Neural progenitor cell (in vitro differentiated cells): ENCODE measurements around the gene DUSP11. TPM values are rescaled to one million over a fixed set of nuclear protein-coding genes. Genes with fewer than 3 reads are reported as not detected.

Experiments used
- DNase-seq: peaks from one replicate; pipeline ENCODE4 v3.0.0-alpha.2; 2016; ENCODE audit warnings: low spot score
- H2AFZ ChIP-seq: fragments of 200-600 bp; sonication (generic); replicated peaks from 2 replicates; pipeline ENCODE4 v1.6.1; 2016; ENCODE audit warnings: antibody characterized with exemption
- H3F3A ChIP-seq: fragments of 200-600 bp; sonication (generic); 2 replicates; pipeline ENCODE4 v1.6.1; 2016; ENCODE audit warnings: antibody characterized with exemption, low read depth
- H3K27ac ChIP-seq: fragments of 200-600 bp; sonication (generic); 2 replicates; pipeline ENCODE4 v1.5.1; 2016; ENCODE audit warnings: mild to moderate bottlenecking
- H3K27me3 ChIP-seq: fragments of 200-600 bp; sonication (generic); 2 replicates; pipeline ENCODE4 v1.6.1; 2016; ENCODE audit warnings: mild to moderate bottlenecking, moderate library complexity
- H3K36me3 ChIP-seq: fragments of 200-600 bp; sonication (generic); 2 replicates; pipeline ENCODE4 v1.5.1; 2016
- H3K4me1 ChIP-seq: fragments of 200-600 bp; sonication (generic); 2 replicates; pipeline ENCODE4 v1.6.1; 2016; ENCODE audit warnings: mixed run types
- H3K4me2 ChIP-seq: fragments of 200-600 bp; sonication (generic); 2 replicates; pipeline ENCODE4 v1.6.1; 2016
- H3K4me3 ChIP-seq: fragments of 200-600 bp; sonication (generic); 2 replicates; pipeline ENCODE4 v1.5.1; 2016
- H3K79me2 ChIP-seq: fragments of 200-600 bp; sonication (generic); 2 replicates; pipeline ENCODE4 v1.6.1; 2016; ENCODE audit warnings: low read depth
- H3K9ac ChIP-seq: fragments of 200-600 bp; sonication (generic); 2 replicates; pipeline ENCODE4 v1.6.1; 2016
- H3K9me3 ChIP-seq: fragments of 200-600 bp; sonication (generic); 2 replicates; pipeline ENCODE4 v1.5.1; 2016; ENCODE audit warnings: low read depth
- H4K20me1 ChIP-seq: fragments of 200-600 bp; sonication (generic); 2 replicates; pipeline ENCODE4 v1.6.1; 2016; ENCODE audit warnings: low read depth
- H3K27ac Mint-ChIP-seq: 3 replicates; pipeline ENCODE4 v1.8.0; 2021; ENCODE audit warnings: mixed read lengths
- H3K27me3 Mint-ChIP-seq: 2 replicates; pipeline ENCODE4 v1.8.0; 2022; ENCODE audit warnings: low read depth, mild to moderate bottlenecking, inconsistent platforms, moderate library complexity, mixed read lengths; ENCODE audit not compliant: insufficient read depth
- H3K36me3 Mint-ChIP-seq: 3 replicates; pipeline ENCODE4 v1.8.0; 2021; ENCODE audit warnings: mixed read lengths
- H3K4me1 Mint-ChIP-seq: 3 replicates; pipeline ENCODE4 v1.8.0; 2021; ENCODE audit warnings: mixed read lengths
- H3K4me3 Mint-ChIP-seq: 3 replicates; pipeline ENCODE4 v1.8.0; 2021; ENCODE audit warnings: mild to moderate bottlenecking, moderate library complexity, mixed read lengths
- H3K9me3 Mint-ChIP-seq: 3 replicates; pipeline ENCODE4 v1.8.0; 2020; ENCODE audit warnings: mixed read lengths
- CTCF ChIP-seq: fragments of 200-600 bp; sonication (generic); IDR thresholded peaks from 2 replicates; pipeline ENCODE4 v1.5.1; 2017; ENCODE audit warnings: antibody characterized with exemption, mild to moderate bottlenecking
- EZH2 ChIP-seq: fragments of 200-600 bp; sonication (generic); IDR thresholded peaks from 2 replicates; pipeline ENCODE4 v1.6.1; 2017; ENCODE audit warnings: antibody characterized with exemption, mild to moderate bottlenecking, moderate library complexity
- EZH2phosphoT487 ChIP-seq: fragments of 200-600 bp; sonication (generic); IDR thresholded peaks from 2 replicates; pipeline ENCODE4 v1.6.1; 2017; ENCODE audit warnings: antibody characterized with exemption
- total RNA-seq: library from RNA; depleted of rRNA; stranded (reverse); fragments of >200 nt; gene quantifications from 2 replicates; pipeline ENCODE4 v1.2.3, GENCODE V29; 2015; ENCODE audit warnings: low replicate concordance

Gene DUSP11
- total RNA-seq, 1 donor from 2014 or later = 43.5 TPM

GRCh38 chr2:73822276-73822675, 42.4 kb upstream of the DUSP11 start:
- Mint-ChIP-seq H3K27ac (no peak overlapping the region), H3K27me3 (no peaks in the 10 kb centered on the region), H3K36me3 (no peaks in the 10 kb centered on the region), H3K9me3 (no peaks in the 10 kb centered on the region), H3K4me1 (no peaks in the 10 kb centered on the region), H3K4me3 (no peak overlapping the region)
- H4K20me1 ChIP-seq = no peaks in the 10 kb centered on the region
- H3K4me1 ChIP-seq = no peaks in the 10 kb centered on the region
- no peak overlapping the region for H3K9ac ChIP-seq
- no peak for TF ChIP-seq CTCF
- TF ChIP-seq EZH2 = no peak
- no peak for TF ChIP-seq EZH2phosphoT487
- H3K79me2 ChIP-seq = no peaks in the 10 kb centered on the region
- H3K27me3 ChIP-seq = peaks cover 30% of the 10 kb centered on the region
- no peak for DNase-seq
- H3F3A ChIP-seq = no peaks in the 10 kb centered on the region
- no peaks in the 10 kb centered on the region for H3K9me3 ChIP-seq
- H3K36me3 ChIP-seq = no peaks in the 10 kb centered on the region
- no peak overlapping the region for H2AFZ ChIP-seq
- H3K4me3 ChIP-seq = no peak overlapping the region
- no peak overlapping the region for H3K27ac ChIP-seq
- no peak overlapping the region for H3K4me2 ChIP-seq

- H3F3A ChIP-seq = no peaks in the 10 kb centered on the region
- no peaks in the 10 kb centered on the region for H4K20me1 ChIP-seq
- Mint-ChIP-seq H3K4me1 (no peaks in the 10 kb centered on the region), H3K27ac (no peak overlapping the region), H3K36me3 (no peaks in the 10 kb centered on the region), H3K27me3 (peaks cover 2% of the 10 kb centered on the region), H3K4me3 (no peak overlapping the region), H3K9me3 (no peaks in the 10 kb centered on the region)
- TF ChIP-seq CTCF (no peak), EZH2 (no peak), EZH2phosphoT487 (no peak)
- no peak overlapping the region for H2AFZ ChIP-seq
- H3K9ac ChIP-seq = no peak overlapping the region
- H3K9me3 ChIP-seq = no peaks in the 10 kb centered on the region
- no peak overlapping the region for H3K27ac ChIP-seq
- no peaks in the 10 kb centered on the region for H3K79me2 ChIP-seq
- no peaks in the 10 kb centered on the region for H3K36me3 ChIP-seq
- H3K4me1 ChIP-seq = no peaks in the 10 kb centered on the region
- peaks cover 24% of the 10 kb centered on the region for H3K27me3 ChIP-seq
- DNase-seq = no peak
- no peak overlapping the region for H3K4me3 ChIP-seq
- no peak overlapping the region for H3K4me2 ChIP-seq
Observed at GRCh38 chr2:73821669-73822068, 41.8 kb upstream of the DUSP11 start.

GRCh38 chr2:73821227-73821626, 41.3 kb upstream of the DUSP11 start:
- Histone ChIP-seq H3K9ac (no peak overlapping the region), H3K9me3 (no peaks in the 10 kb centered on the region), H3K79me2 (no peaks in the 10 kb centered on the region), H3F3A (no peaks in the 10 kb centered on the region), H2AFZ (no peak overlapping the region), H3K4me2 (no peak overlapping the region), H3K4me1 (no peaks in the 10 kb centered on the region), H4K20me1 (no peaks in the 10 kb centered on the region), H3K27me3 (peaks cover 20% of the 10 kb centered on the region), H3K4me3 (no peak overlapping the region), H3K27ac (no peak overlapping the region), H3K36me3 (no peaks in the 10 kb centered on the region)
- Mint-ChIP-seq H3K27ac (no peak overlapping the region), H3K4me3 (no peak overlapping the region), H3K27me3 (peaks cover 5% of the 10 kb centered on the region), H3K36me3 (no peaks in the 10 kb centered on the region), H3K9me3 (no peaks in the 10 kb centered on the region), H3K4me1 (no peaks in the 10 kb centered on the region)
- no peak for DNase-seq
- TF ChIP-seq CTCF (no peak), EZH2 (no peak), EZH2phosphoT487 (no peak)
